DND-41 (cell line): ENCODE data around the gene PERCC1.

Experiments used
- ATAC-seq: fragments of 200-7000 bp; cut with Tn5 transposase; 3 replicates; pipeline ENCODE4 v1.9.1; 2021; ENCODE audit warnings: low read depth; ENCODE audit not compliant: insufficient read depth
- DNase-seq: peaks from one replicate; pipeline ENCODE4 v3.0.0-alpha.2; 2020
- H2AFZ ChIP-seq: 2 replicates; pipeline ENCODE4 v1.6.0; 2012; ENCODE audit warnings: low read depth, low read length
- H3K27ac ChIP-seq: 2 replicates; pipeline ENCODE4 v1.5.1; 2012; ENCODE audit warnings: low read length, inconsistent platforms
- H3K27me3 ChIP-seq: fragments of 200-600 bp; sonication (generic); 2 replicates; pipeline ENCODE4 v1.6.0; 2012; ENCODE audit warnings: low read length, mild to moderate bottlenecking, inconsistent platforms; ENCODE audit not compliant: insufficient read depth, poor library complexity
- H3K36me3 ChIP-seq: 2 replicates; pipeline ENCODE4 v1.5.1; 2012; ENCODE audit warnings: low read length, inconsistent platforms; ENCODE audit not compliant: insufficient read depth
- H3K4me1 ChIP-seq: 2 replicates; pipeline ENCODE4 v1.5.1; 2012; ENCODE audit warnings: mild to moderate bottlenecking, low read length; ENCODE audit not compliant: insufficient read depth
- H3K4me2 ChIP-seq: 2 replicates; pipeline ENCODE4 v1.6.0; 2012; ENCODE audit warnings: mild to moderate bottlenecking, moderate library complexity, low read length, inconsistent platforms; ENCODE audit not compliant: insufficient read depth
- H3K4me3 ChIP-seq, 2 experiments: fragments of 200-600 bp in 1 of 2; shearing (Covaris generic) in 1 of 2; 2 replicates each; pipeline ENCODE4 v1.5.1; 2012 to 2016; ENCODE audit warnings: inconsistent platforms in 2 of 2, low read length in 2 of 2, mild to moderate bottlenecking in 2 of 2, low read depth in 1 of 2, moderate library complexity in 1 of 2
- H3K79me2 ChIP-seq: 2 replicates; pipeline ENCODE4 v1.6.0; 2012; ENCODE audit warnings: low read length, inconsistent platforms; ENCODE audit not compliant: insufficient read depth
- H3K9ac ChIP-seq: 2 replicates; pipeline ENCODE4 v1.6.0; 2012; ENCODE audit warnings: low read depth, mild to moderate bottlenecking, inconsistent platforms, low read length, moderate library complexity
- H3K9me3 ChIP-seq: 2 replicates; pipeline ENCODE4 v1.5.1; 2012; ENCODE audit warnings: low read length, moderate library complexity, mild to moderate bottlenecking, inconsistent platforms; ENCODE audit not compliant: insufficient read depth, severe bottlenecking
- H4K20me1 ChIP-seq: 2 replicates; pipeline ENCODE4 v1.6.0; 2012; ENCODE audit warnings: low read length; ENCODE audit not compliant: insufficient read depth
- EZH2 ChIP-seq: IDR thresholded peaks from 3 replicates; pipeline ENCODE4 v1.6.1; 2012; ENCODE audit warnings: borderline replicate concordance, low read depth, mild to moderate bottlenecking, moderate library complexity, low read length, inconsistent platforms; ENCODE audit not compliant: severe bottlenecking
- TF ChIP-seq, protein P1 (sequence below): IDR thresholded peaks from 2 replicates; pipeline ENCODE4 v1.5.1; 2012; ENCODE audit warnings: borderline replicate concordance, low read length, moderate library complexity, mild to moderate bottlenecking; ENCODE audit not compliant: poor library complexity, severe bottlenecking; ENCODE audit errors: extremely low read depth

Gene PERCC1

GRCh38 chr16:1434644-1435592, 4.0 kb downstream of the PERCC1 start:
- Histone ChIP-seq H4K20me1 (no peaks in the 10 kb centered on the region), H3K4me2 (no peak overlapping the region), H3K27ac (no peak overlapping the region), H3K4me3 (no peak overlapping the region), H3K79me2 (no peaks in the 10 kb centered on the region), H3K4me1 (no peaks in the 10 kb centered on the region), H3K27me3 (no peaks in the 10 kb centered on the region), H3K9me3 (no peaks in the 10 kb centered on the region), H3K36me3 (no peaks in the 10 kb centered on the region), H2AFZ (no peak overlapping the region), H3K9ac (no peak overlapping the region)
- ATAC-seq (no peak), DNase-seq (no peak)
- no peak for TF ChIP-seq EZH2
- TF ChIP-seq, protein P1, sequence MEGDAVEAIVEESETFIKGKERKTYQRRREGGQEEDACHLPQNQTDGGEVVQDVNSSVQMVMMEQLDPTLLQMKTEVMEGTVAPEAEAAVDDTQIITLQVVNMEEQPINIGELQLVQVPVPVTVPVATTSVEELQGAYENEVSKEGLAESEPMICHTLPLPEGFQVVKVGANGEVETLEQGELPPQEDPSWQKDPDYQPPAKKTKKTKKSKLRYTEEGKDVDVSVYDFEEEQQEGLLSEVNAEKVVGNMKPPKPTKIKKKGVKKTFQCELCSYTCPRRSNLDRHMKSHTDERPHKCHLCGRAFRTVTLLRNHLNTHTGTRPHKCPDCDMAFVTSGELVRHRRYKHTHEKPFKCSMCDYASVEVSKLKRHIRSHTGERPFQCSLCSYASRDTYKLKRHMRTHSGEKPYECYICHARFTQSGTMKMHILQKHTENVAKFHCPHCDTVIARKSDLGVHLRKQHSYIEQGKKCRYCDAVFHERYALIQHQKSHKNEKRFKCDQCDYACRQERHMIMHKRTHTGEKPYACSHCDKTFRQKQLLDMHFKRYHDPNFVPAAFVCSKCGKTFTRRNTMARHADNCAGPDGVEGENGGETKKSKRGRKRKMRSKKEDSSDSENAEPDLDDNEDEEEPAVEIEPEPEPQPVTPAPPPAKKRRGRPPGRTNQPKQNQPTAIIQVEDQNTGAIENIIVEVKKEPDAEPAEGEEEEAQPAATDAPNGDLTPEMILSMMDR, result no peak

GRCh38 chr16:1435921-1436697, 5.2 kb downstream of the PERCC1 start:
- TF ChIP-seq, protein P1, result no peak
- no peak for TF ChIP-seq EZH2
- Histone ChIP-seq H3K4me3 (no peak overlapping the region), H2AFZ (no peak overlapping the region), H3K4me1 (no peaks in the 10 kb centered on the region), H3K27ac (no peak overlapping the region), H3K9ac (no peak overlapping the region), H3K36me3 (no peaks in the 10 kb centered on the region), H3K27me3 (no peaks in the 10 kb centered on the region), H3K4me2 (no peak overlapping the region), H3K79me2 (no peaks in the 10 kb centered on the region), H3K9me3 (no peaks in the 10 kb centered on the region), H4K20me1 (no peaks in the 10 kb centered on the region)
- ATAC-seq (no peak), DNase-seq (no peak)

DNA sequence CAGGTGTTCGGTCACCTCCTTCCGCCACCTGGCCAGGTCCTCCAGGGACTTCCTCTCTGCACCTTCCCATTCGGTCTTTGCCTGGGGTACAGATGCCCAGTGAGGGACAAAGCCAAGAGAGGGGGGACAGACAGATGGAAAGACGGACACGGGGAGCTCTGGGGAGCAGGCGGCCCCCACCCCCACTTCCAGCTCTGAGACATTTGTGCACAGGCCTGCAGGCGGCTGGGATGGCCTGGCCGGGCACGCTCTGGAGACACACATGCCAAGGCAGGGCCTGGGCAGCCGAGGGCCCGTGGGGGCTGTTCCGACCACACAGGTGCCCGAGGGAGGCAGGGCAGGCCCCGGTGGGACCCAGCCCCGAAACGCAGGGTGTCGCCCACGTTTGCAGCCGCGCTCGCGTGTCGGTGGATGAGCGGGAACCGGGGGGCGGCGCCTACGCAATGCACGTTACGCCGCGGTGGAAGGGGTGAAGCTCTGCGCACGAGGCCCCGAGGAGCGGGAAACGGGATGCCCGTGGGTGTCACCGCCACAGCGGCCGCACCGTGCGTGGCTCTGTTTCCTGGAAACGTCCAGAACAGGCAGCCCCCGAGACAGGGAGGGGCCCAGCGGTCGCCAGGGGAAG, 6.0 kb downstream of the PERCC1 start:
- Histone ChIP-seq H3K27me3 (no peaks in the 10 kb centered on the region), H3K9ac (no peak overlapping the region), H3K4me2 (no peak overlapping the region), H4K20me1 (no peaks in the 10 kb centered on the region), H3K27ac (no peak overlapping the region), H3K4me1 (no peaks in the 10 kb centered on the region), H3K79me2 (no peaks in the 10 kb centered on the region), H2AFZ (no peak overlapping the region), H3K9me3 (no peaks in the 10 kb centered on the region), H3K4me3 (no peak overlapping the region), H3K36me3 (no peaks in the 10 kb centered on the region)
- TF ChIP-seq EZH2, result no peak
- TF ChIP-seq, protein P1, result no peak
- ATAC-seq (no peak), DNase-seq (no peak)
